Measurements from ENCODE around the gene RNASET2. TPM values are rescaled to one million over a fixed set of nuclear protein-coding genes. Genes with fewer than 3 reads are reported as not detected.
A peak's percentile ranks its signal among the peaks of the same experiment; 100 is the strongest.

RNASET2 gene
- total RNA-seq, 1 donor from 2014 or later, result 20.3 TPM

DNA sequence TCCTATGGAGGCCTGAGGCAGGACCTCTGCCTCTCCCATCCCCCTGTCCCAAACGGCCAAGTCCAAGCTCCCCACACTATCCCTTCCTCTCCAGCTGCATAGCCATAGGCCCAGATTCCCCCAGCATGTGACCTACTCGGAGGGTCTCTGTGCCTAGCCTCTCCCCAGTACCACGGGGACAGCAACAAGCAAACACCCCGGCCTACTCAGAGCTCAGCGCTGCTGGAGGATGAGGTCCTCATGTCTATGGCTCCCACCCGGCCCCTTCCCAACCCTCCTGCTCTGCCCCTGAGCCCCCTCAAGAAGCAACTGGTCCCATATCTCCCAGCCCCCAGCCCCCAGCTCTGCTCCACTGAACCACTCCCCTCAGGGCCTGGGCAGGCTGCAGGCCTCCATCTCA lies 24.2 kb downstream of the RNASET2 start:
- Mint-ChIP-seq H3K9me3 (ENCODE audit: unreplicated experiment) (no peaks in the 10 kb centered on the region), H3K4me3 (ENCODE audit: unreplicated experiment) (no peak overlapping the region), H3K4me1 (ENCODE audit: unreplicated experiment) (no peaks in the 10 kb centered on the region), H3K36me3 (ENCODE audit: unreplicated experiment) (no peaks in the 10 kb centered on the region), H3K27me3 (ENCODE audit: unreplicated experiment) (no peaks in the 10 kb centered on the region), H3K27ac (ENCODE audit: unreplicated experiment) (no peak overlapping the region)
- DNase-seq (ENCODE audit: extremely low spot score, unreplicated experiment), result peak; percentile 78
- TF ChIP-seq, protein P1, sequence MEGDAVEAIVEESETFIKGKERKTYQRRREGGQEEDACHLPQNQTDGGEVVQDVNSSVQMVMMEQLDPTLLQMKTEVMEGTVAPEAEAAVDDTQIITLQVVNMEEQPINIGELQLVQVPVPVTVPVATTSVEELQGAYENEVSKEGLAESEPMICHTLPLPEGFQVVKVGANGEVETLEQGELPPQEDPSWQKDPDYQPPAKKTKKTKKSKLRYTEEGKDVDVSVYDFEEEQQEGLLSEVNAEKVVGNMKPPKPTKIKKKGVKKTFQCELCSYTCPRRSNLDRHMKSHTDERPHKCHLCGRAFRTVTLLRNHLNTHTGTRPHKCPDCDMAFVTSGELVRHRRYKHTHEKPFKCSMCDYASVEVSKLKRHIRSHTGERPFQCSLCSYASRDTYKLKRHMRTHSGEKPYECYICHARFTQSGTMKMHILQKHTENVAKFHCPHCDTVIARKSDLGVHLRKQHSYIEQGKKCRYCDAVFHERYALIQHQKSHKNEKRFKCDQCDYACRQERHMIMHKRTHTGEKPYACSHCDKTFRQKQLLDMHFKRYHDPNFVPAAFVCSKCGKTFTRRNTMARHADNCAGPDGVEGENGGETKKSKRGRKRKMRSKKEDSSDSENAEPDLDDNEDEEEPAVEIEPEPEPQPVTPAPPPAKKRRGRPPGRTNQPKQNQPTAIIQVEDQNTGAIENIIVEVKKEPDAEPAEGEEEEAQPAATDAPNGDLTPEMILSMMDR (IDR thresholded peaks at IDR 0.05), result no peak

DNA sequence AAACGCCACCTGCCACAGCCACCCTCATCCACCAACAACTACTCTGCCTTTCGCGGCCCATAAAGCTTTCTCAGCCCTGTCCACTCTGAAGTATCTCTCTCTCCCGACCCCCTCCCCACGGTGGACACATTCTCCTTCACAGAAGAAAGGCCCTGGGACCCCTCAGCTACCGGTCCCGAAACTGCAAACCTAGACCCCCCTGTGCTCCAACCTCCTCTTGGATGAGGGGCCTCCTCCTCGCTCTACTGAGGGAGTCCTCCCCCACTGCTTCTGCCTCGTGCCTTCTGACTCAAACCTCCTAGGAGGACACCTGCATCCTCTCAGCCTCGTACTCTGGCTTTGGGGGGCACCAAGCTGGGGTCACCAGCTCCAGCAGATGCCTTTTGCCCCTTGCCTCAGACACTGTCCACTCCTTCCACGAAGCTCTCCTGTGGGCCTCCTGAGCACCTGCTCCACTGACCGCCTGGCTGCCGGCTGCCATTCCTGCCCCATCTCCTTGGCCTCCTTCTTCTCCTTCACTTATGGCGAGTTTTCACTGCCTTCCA lies 24.9 kb downstream of the RNASET2 start:
- H3K9me3 Mint-ChIP-seq (ENCODE audit: unreplicated experiment), result no peaks in the 10 kb centered on the region
- H3K27me3 Mint-ChIP-seq (ENCODE audit: unreplicated experiment), result no peaks in the 10 kb centered on the region
- no peaks in the 10 kb centered on the region for H3K36me3 Mint-ChIP-seq (ENCODE audit: unreplicated experiment)
- no peaks in the 10 kb centered on the region for H3K4me1 Mint-ChIP-seq (ENCODE audit: unreplicated experiment)
- H3K27ac Mint-ChIP-seq (ENCODE audit: unreplicated experiment), result no peak overlapping the region
- TF ChIP-seq, protein P1 (IDR thresholded peaks at IDR 0.05), result no peak
- peak; percentile 77 for DNase-seq (ENCODE audit: extremely low spot score, unreplicated experiment)
- no peak overlapping the region for H3K4me3 Mint-ChIP-seq (ENCODE audit: unreplicated experiment)

DNA sequence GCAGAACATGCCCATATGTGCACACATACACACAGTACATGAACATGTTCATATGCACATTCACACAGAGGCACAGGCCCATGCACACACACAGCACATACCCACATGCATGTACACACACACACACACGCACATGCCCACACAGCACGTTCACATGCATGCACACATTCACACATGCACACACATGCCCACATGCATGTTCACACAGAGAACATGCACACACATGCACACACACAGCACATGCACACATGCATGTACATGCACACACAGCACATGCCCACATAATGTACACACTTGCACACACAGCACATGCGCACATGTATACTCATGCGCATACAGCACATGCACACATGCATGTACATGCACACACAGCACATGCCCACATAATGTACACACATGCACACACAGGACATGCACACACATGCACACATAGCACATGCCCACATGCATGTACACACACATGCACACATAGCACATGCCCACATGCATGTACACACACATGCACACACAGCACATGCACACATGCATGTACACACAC lies 25.9 kb downstream of the RNASET2 start:
- Mint-ChIP-seq H3K4me3 (ENCODE audit: unreplicated experiment) (no peak overlapping the region), H3K4me1 (ENCODE audit: unreplicated experiment) (no peaks in the 10 kb centered on the region), H3K9me3 (ENCODE audit: unreplicated experiment) (no peaks in the 10 kb centered on the region), H3K27me3 (ENCODE audit: unreplicated experiment) (no peaks in the 10 kb centered on the region), H3K36me3 (ENCODE audit: unreplicated experiment) (no peaks in the 10 kb centered on the region), H3K27ac (ENCODE audit: unreplicated experiment) (no peak overlapping the region)
- DNase-seq (ENCODE audit: extremely low spot score, unreplicated experiment), result peak; percentile 70
- TF ChIP-seq, protein P1 (IDR thresholded peaks at IDR 0.05), result no peak

DNA sequence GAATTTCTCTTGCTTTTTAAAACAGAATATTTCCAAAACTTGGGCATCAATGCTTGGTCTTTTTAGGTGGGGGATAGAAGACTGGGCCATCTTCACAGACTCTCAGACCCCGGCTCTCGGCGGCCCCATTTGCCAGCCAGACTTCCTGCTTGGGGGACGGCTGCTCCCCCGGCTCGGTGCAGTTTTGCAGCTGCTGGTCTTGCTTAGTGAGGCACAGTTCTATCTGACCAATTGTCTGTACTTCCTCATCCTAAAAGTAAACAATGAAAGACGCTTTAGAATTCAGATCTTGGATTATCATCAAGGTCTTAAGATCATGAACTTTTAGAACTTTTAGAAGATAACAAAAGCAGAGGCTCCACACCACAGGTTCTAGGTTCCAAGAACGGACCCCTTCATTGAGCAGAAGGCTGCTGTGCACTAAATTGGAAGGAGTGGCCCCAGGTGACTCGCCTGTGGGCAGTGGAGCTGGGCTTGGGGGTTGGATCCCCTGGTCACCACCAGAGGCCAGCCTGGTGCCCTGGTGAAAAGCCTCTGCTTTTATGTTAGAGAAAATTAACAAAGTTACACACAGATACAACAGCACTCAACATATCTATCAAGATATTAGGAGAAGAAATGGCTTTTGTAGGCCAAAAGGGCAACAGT lies 26.7 kb downstream of the RNASET2 start:
- no peaks in the 10 kb centered on the region for H3K4me1 Mint-ChIP-seq (ENCODE audit: unreplicated experiment)
- H3K4me3 Mint-ChIP-seq (ENCODE audit: unreplicated experiment), result no peak overlapping the region
- TF ChIP-seq, protein P1 (IDR thresholded peaks at IDR 0.05), result no peak
- H3K9me3 Mint-ChIP-seq (ENCODE audit: unreplicated experiment), result no peaks in the 10 kb centered on the region
- no peaks in the 10 kb centered on the region for H3K27me3 Mint-ChIP-seq (ENCODE audit: unreplicated experiment)
- peak; percentile 63 for DNase-seq (ENCODE audit: extremely low spot score, unreplicated experiment)
- no peak overlapping the region for H3K27ac Mint-ChIP-seq (ENCODE audit: unreplicated experiment)
- no peaks in the 10 kb centered on the region for H3K36me3 Mint-ChIP-seq (ENCODE audit: unreplicated experiment)

Data from osteocyte (in vitro differentiated cells).